HS-5 (cell line): ENCODE results near the gene SYTL3.

Experiments used
- DNase-seq: peaks from one replicate; pipeline ENCODE4 v3.0.0-alpha.2; 2012; ENCODE audit warnings: low read depth

SYTL3 gene

DNA sequence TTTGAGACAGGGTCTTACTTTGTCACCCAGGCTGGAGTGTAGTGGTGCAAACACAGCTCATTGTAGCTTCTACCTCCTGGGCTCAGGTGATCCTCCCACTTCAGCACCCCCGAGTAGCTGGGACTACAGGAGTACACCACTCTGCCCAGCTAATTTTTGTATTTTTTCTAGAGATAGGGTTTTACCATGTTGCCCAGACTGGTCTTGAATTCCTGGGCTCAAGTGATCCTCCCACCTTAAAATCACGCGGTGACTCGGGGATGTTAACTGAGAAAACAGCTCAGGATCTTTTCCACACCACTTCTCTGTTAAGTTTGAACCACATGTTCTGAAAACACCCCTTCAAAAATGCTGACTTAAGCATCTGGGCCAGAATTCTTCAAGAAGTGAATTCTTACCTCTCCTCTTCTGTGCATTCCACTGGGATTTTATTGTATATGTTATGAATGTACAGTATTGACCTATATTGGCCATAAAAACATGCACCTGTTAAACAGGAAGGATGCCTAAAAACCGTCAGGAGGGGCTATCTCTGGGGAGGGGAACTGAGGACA lies 72.4 kb downstream of the SYTL3 start:
- no peak for DNase-seq

DNA sequence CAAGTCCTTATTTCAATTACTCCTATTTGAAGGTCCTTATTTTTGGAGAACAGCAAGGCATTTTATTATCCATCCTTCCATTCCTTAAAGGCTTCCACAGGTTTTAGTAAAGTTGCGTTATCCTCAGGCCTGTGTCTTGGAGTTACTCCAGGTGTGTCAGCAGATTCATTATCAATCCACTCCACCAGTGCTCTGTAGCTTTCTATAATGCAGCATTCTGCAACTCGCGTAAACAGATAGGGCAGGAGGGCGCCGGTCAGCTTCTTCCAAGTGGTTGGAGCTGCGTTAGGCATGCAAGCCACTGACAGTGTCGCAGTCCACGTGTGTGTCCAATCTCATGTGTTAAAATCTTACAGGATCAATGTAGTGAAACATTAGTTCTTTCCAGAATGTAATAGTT lies 75.8 kb downstream of the SYTL3 start:
- DNase-seq, result no peak

DNA sequence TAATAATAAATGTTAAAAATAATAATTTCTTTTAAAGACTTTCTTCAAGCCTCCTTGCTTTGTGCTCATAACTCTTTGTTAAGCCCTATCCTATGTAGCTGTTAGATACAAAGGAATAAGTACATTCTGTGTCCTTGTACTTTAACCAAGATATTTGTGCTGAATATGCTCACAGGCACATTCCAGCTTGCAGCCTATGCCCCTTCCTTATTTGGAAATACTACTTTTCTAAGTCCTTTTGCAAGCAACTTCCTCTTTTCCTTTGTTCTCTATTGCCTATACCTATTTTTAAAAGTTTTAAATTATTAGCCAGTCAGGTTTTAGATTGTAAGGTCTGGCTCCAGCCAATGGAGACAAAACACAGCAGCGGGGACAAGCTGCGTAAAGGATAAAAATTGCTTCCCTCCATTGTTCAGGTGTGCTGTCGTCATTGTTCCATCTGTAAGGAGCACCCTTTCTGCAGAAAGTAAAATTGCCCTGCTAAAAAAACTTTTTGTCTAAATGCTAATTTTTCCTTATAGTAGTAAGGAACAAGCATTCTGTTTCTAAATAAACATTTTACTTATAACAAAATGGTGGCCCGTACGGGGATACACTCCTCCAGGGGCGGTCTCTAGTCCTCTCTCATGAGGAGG lies 80.2 kb downstream of the SYTL3 start:
- no peak for DNase-seq

DNA sequence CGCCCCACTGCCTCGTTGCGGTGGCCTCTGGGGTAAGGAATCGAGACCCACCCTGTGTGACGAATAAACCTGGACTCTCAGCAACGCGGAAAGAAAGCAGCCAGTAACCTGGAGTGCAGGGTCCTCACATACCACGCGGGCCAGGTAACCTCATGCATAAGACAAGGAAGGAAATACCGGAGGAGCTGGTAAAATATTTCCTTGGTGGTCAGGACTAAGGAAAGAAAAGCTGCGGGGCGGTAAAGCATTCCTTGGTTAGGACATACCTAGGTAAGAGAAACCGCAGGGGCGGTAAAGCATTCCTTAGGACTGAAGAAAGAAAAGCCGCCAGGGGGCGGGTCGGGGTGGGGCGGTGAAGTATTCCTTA lies 80.7 kb downstream of the SYTL3 start:
- DNase-seq, result no peak

DNA sequence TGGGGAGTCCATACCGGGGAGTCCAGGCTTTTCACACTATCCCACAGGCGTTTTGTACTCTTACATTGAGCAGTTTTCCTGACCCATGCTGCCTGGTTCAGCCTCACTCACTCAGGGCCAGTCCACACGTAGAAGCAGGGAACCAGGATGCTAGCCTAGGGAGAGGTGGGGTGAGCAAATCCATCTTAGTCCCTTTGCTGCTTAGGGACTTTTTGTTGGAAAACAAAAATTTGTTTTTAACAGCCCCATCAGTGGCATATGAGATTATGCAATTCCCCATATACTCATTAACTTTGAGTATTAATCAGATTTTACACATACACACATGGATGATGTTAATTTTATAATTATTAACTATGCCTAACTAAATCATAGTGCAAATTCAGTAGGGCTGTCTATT lies 85.2 kb downstream of the SYTL3 start:
- DNase-seq, result no peak

DNA sequence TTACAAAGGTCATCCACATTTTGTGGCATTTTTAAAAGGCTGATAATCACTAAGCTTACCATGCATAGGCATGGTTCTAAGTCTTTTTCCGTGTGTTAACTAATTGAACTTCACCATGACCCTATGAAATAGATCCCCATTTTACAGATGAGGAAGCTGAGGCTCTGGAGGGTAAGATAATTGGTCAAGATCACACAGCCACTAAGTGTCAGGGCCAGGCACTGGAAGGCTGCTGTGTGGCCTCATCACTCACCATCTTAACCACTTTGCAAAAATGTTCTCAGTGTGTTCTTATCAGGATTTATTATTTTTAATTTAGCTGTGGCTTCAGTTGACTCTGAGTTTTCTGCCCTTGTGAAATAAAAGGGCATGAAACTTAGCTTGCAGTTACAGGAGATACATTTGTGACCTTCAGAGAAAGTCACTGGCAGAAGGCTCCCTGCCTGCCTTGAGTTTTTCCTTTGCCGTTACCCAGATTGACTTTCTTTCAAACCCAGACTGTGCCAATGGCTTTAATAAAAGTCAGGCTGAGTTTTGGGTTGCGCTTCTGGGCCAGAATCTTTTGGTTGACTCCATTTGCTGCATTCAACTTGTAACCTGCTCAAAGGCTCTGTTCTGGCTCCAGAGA lies 87.3 kb downstream of the SYTL3 start:
- DNase-seq, result no peak

DNA sequence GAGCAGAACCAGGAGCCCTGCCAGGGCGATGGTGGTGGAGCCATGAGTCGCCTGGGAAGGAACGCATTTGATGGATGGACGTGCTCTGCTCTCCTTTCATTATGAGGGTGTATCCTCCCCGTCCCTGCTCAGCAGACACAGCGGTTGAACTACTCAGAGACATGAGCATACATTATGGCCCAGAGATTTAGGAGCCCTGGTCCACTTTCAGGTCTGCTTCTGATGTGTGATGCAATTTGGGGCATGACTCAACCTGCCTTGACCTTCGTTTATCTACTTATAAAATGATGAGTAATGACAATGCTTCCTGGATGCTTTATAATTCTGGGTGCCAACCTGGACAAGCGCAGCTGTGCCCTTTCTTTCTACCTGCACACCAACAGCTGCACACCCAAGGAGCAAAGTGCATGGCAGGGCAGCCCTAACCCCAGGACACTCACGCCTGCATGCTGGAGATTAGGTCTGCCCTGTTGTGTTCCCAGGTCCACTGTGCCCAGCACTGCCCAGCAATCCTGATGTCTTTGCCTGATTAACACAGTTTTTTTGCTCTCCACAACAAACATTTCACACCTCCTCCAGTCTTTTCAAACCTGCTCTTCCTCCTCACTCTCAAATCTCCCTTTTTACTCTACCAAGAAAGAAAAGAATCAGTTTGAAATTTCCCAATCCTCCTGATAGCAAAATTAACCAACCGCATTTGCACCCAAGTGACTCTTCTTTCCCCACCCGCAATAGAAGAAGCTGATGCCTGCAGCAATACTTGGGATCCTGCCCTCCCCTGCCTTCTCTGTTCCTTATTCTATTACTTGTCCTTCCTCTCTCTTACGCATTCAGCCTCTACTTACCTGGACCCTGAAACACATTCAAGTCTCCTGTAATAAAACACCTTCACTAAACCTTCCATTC lies 88.1 kb downstream of the SYTL3 start:
- DNase-seq, result peak; percentile 52

DNA sequence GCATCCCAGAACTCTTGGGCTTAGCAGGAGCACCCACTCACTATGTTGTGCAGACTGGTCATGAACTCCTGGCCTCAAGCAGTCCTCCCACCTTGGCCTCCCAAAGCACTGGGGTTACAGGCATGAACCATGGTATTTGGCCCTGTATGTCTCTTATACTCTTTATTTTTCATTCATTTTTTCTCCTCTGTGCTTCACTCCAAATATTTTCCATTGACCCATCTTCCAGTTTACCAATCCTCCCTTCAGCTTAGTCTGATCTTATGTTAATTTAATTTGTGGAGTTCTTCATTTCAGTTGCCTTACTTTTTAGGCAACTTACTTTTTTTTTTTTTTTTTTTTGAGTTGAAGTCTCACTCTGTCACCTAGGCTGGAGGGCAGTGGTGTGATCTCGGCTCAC lies 89.8 kb downstream of the SYTL3 start:
- DNase-seq, result no peak

DNA sequence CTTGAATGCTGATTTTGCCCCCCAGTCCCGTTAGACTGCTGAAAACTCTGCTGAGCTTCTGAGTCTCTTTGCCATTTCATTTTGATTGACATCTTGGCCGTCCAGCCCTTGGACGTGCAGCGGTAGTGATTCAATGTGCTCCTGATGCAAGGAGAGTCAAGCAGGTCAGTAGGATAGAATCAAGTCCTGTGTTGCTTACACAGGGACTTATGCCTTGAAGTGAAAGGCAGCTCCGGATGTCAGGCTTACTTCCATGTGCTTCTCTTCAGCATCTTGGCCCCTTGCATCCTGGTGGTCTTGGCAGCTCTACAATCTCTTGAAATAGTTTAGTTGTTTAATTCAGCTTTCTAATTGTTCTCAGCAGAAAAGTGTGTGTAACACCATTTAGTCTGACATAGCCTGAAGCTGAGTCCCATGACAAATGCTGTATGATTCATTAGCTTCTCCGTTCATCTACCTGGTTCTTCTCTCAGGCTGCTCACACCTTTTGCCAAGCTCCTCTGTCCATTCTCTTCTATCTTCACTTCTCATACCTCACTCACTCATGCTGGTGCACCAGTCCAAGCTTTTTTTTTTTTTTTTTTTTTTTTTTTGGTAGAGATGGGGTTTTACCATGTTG lies 93.3 kb downstream of the SYTL3 start:
- no peak for DNase-seq

DNA sequence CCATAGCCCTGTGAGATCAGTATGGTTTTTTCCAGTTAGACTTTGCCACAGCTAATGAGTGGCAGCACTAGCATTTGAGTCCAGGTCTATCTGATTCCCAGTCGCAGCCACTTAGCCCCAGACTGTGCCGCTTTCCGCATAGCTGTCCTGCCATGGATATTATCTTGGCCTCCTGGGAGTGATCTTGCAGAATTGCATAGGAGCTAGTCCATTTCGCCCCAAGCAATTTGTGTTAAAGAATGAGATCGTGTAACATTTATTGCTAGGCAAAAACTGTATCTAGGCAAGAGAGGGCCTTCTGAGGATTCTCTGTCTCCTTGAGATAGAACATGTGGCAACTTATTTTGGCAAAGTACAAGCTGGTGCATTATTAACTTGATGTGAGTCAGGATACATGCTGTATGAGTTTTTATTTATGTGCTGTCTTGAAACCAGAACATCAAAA lies 95.2 kb downstream of the SYTL3 start:
- no peak for DNase-seq

DNA sequence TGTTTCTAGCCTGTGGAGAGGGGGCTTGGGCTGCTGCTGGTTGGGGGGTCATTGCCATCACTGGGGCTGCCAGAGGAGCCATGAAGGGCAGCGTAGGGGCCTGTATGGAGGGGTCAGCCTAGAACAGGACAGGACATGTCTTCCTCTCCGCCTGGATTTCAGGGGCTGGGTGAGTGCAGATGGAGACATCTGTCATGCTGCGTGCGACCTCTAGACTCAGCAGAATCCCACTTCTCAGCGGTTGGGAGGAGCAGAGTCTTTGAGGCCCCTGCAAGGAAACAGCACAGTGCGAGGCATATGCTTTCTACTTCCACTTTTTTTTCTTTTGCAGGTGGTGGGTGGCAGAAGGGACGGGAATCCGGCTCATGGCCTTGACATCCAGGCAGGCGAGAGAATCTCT lies 101.4 kb downstream of the SYTL3 start:
- DNase-seq, result no peak

DNA sequence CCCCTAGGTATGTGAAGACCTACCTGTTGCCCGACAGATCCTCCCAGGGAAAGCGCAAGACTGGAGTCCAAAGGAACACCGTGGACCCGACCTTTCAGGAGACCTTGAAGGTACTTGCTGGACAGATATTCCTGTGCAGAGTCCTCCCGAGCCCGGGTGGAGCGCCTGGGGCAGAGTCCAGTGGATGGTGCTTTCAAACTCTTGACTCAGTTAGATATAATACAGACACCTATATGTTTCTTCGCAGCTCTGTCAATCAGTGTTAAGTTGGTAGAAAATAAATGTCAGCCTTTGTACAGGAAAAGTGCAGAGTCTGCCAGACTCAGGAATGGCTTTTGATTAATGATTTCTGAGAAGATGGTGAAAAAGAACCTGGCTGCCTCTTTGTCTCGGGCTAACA lies 102.1 kb downstream of the SYTL3 start:
- no peak for DNase-seq

DNA sequence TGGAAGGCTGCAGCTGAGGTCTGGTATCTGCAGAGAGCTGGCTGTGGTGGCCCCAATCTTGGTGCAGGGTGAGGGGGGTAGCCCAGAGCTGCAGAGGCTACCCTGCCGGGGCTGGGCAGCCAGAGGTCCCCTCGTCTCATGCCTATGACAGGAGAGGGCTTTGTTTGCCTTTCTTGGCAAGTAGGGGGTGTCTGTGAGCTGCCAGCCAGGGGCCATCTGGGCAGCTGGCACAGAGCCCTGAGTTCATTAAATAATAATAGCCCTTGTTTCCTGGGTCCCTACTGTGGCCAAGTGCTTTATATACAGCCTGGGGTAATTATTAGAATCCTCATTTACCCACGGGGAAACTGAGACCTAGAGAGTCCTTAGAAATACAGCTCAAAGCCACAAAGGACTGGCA lies 102.8 kb downstream of the SYTL3 start:
- no peak for DNase-seq

DNA sequence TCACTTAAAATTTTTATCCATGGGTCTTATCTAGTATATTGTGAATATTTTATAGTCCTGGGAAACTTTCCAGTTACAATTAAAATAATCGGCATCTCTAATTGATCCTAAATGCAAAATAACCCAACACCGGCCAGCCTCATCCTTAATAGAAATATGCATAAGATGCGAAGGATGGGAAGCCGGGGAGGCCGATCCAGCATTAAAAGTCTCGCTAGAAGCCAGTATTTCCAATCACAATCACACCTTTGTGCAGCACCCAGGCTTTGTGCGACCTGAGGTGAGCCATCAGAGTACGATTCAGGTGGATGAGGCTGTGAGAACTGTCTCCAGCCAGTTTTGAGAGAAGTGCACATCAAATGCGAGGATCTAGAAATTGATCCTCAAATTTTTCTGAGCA lies 104.0 kb downstream of the SYTL3 start:
- DNase-seq, result no peak

DNA sequence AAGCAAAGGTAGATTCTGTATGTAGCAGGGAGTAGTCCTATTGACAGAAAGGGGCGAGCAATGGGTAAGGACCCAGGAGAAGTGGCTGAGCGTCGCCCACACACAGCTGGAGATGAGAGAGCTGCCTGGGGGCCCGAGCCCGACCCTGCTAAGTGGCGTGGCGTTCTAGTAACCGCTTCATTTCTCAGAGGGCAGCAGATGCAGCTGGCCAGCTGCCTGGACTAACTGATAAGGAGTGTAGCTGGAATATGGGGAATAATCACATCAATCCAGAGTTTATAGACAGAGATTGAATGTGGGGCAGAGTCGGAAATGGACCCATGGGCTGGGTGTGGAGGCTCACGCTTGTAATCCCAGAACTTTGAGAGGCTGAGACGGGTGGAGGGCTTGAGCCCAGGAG lies 104.9 kb downstream of the SYTL3 start:
- no peak for DNase-seq

DNA sequence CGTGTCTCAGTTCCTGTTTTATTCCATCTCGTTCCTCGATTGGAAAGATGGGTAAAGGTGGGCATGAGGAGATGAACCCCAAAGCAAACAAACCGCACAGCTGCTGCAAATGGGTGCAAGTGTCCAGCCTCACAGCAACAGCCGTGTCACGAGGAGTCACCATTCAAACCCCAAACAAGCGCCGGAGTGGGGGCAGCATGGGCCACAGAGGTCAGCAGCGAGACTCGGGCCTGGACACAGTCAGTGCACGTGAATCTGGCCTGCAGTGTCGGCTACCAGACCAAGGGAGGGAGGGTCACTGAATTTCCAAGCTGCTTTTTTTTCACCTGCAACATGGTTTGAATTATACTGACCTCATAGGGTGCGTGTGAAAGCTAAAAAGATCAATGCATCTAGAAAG lies 105.8 kb downstream of the SYTL3 start:
- DNase-seq, result no peak

DNA sequence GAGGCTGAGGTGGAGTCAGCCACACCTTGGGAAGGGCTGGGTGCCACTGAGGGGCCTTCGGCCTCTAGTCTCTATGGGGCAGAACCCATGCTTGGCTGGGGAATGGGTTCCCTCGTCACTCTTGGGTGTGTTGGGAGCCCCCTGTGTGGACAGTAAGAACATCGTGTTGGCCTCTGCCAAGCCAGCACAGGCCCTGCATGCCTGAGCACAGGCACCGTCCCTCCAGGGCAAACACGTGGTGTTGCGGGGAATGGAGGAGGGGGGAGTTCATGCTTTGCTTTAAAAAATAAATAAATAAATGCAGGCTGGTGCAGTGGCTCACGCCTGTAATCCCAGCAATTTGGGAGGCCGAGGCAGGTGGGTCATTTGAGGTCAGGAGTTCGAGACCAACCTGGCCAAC lies 106.3 kb downstream of the SYTL3 start:
- DNase-seq, result no peak

DNA sequence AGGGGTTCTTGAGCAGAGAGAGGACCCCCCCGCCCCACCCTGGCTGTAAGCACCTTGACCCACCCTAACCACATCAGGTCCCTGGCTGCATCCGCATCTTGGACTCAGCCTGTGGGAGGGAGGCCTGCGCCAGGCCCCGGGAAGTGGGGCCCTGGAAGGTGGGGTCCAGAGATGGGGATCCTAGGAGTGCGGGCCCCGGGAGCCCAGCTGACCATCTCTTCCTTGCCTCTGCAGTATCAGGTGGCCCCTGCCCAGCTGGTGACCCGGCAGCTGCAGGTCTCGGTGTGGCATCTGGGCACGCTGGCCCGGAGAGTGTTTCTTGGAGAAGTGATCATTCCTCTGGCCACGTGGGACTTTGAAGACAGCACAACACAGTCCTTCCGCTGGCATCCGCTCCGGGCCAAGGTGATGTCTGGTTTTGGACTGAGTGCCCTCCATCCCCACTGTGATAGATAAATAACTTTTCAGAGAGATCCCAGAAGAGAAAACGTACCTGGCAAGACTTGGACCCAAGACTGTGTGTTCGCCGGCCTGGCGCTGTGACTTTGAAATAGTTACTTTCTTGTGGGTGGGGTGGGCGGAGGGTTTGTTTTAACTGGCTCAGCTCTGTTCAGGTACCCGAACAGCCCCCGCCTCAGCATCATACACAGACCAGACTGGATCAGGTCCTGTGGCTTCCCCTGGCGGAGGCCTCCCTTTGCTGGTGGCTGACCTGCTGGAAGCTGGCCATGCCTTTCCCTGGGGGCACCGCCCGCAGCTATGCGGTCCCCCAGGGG lies 107.3 kb downstream of the SYTL3 start:
- DNase-seq, result no peak

DNA sequence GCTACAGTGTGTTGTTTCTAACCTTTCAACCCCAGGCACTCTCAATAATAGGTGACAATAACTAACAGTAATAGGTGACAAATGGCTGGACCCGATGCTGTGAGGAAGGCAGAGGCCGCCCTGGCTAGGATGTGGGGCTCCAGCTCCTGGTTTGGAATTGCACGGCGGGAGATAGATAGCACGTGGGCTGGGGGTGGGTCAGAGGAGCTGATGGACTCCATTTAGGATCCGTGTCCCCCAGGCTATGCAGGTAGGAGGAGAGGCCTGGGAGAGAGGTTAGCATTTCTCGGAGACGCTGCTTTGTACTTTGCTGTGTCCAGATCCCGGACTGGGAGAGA lies 107.9 kb downstream of the SYTL3 start:
- DNase-seq, result no peak

DNA sequence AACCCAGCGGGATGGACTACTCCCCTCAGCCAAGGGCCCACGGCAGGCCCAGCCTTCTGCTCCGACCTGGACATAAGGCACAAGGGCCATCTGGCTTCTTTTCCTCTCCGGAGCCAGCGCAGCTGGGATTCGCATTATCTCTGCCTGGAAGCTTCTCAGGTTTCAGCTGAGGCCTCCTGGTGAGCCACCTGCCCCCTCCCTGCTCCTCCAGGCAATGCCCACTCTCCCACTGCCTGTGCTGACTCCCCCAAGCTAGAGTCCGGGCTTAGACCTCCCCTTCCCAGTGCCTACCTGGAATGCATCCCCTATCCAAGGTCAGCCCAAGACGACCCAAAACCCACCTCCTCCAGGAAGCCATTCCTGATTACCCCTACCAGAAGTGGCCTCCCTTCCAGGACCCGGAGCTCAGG lies 108.6 kb downstream of the SYTL3 start:
- DNase-seq, result no peak

DNA sequence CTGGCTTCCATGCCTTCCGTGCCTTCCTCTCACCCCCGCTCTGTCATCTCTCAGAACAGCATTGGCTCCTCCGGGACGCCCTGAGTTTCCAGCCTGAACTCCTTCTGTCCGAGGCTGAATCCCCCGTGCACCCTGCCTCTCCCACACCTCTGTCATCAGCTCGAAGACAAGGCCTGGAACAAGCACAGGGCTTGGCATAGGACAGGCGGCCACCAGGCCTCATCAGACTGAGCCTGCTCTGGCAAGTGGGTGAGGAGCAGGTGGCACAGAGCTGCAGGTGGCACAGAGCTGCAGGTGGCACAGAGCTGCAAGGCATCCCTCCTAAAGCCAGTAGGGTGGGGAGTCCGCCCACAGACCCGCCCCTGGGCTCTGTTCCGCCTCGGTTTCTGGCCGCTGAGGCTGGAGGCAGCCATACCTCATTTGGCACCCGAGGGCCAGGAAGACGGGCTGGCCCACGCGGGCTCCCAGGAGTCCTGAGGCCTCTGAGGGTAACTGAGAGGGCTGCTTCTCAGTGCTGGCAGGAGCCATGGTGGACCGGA lies 109.2 kb downstream of the SYTL3 start:
- DNase-seq, result no peak
